Right atrium auricular region (tissue), 2 donors: ENCODE results near the gene PAPSS2. TPM values are rescaled to one million over a fixed set of nuclear protein-coding genes. Genes with fewer than 3 reads are reported as not detected.

Experiments used
- DNase-seq: peaks from one replicate; pipeline ENCODE4 v3.0.0-alpha.2; 2019; ENCODE audit warnings: low spot score
- H3K27ac ChIP-seq, 2 donors: fragments of 200-600 bp; sonication (generic); 1 replicate in 1 of 2; 2 replicates in 1 of 2; pipeline ENCODE4 v1.5.1; 2016 to 2019
- H3K27me3 ChIP-seq, 2 donors: fragments of 200-600 bp; sonication (generic); one replicate each; pipeline versions ENCODE4 v1.5.1 to v1.6.0; 2017 to 2019
- H3K36me3 ChIP-seq: fragments of 200-600 bp; sonication (generic); one replicate; pipeline ENCODE4 v1.5.1; 2016
- H3K4me1 ChIP-seq, 2 donors: fragments of 200-600 bp; sonication (generic); one replicate each; pipeline versions ENCODE4 v1.5.1 to v1.6.0; 2017 to 2019
- H3K4me3 ChIP-seq, 2 donors: fragments of 200-600 bp; sonication (generic); 1 replicate in 1 of 2; 2 replicates in 1 of 2; pipeline ENCODE4 v1.5.1; 2017 to 2019; ENCODE audit warnings: mild to moderate bottlenecking in 1 of 2, moderate library complexity in 1 of 2
- H3K9me3 ChIP-seq, 2 donors: fragments of 200-600 bp; sonication (generic); one replicate each; pipeline ENCODE4 v1.5.1; 2019
- total RNA-seq, 2 donors: library from RNA; depleted of rRNA; stranded (reverse); fragments of >200 nt; gene quantifications; one replicate each; pipeline ENCODE4 v1.1.0, GENCODE V29; 2016
- TF ChIP-seq, protein P1 (sequence below), 2 donors: fragments of 200-600 bp; sonication (generic); IDR thresholded peaks; one replicate each; pipeline ENCODE4 v1.5.1; 2019; ENCODE audit warnings: antibody characterized with exemption in 2 of 2

The PAPSS2 gene
- total RNA-seq, 2 donors from 2014 or later: 13.4 to 26.6 TPM

GRCh38 chr10:87669752-87670151, 10.1 kb downstream of the PAPSS2 start:
- no peak overlapping the region for H3K4me3 ChIP-seq
- H3K27me3 ChIP-seq: no peaks in the 10 kb centered on the region
- peaks cover 0 to 2% of the 10 kb centered on the region in 2 donors for H3K4me1 ChIP-seq
- H3K9me3 ChIP-seq: no peaks in the 10 kb centered on the region
- no peak overlapping the region for H3K27ac ChIP-seq
- no peak for DNase-seq
- TF ChIP-seq, protein P1, sequence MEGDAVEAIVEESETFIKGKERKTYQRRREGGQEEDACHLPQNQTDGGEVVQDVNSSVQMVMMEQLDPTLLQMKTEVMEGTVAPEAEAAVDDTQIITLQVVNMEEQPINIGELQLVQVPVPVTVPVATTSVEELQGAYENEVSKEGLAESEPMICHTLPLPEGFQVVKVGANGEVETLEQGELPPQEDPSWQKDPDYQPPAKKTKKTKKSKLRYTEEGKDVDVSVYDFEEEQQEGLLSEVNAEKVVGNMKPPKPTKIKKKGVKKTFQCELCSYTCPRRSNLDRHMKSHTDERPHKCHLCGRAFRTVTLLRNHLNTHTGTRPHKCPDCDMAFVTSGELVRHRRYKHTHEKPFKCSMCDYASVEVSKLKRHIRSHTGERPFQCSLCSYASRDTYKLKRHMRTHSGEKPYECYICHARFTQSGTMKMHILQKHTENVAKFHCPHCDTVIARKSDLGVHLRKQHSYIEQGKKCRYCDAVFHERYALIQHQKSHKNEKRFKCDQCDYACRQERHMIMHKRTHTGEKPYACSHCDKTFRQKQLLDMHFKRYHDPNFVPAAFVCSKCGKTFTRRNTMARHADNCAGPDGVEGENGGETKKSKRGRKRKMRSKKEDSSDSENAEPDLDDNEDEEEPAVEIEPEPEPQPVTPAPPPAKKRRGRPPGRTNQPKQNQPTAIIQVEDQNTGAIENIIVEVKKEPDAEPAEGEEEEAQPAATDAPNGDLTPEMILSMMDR (IDR thresholded peaks at IDR 0.05): no peak
- peaks cover 5% of the 10 kb centered on the region for H3K36me3 ChIP-seq

DNA sequence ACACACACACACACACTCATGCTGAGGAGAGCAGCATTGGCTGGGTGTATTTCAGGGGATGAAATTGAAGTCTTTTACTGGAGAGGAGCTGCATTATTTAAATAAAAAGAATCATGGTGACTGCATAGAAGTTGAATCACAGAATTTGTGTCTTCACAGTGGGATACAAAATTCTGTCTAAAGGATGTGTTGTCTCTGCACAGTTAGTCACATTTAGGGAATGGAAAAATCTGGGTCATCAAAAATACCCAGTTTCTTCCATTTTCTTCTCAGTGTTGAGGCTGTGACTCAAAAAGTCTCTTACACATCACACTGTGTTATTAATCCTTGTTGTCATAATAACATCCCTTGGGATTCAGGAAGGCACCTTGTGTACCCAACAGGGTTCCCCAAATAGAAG, 10.9 kb downstream of the PAPSS2 start:
- Histone ChIP-seq H3K4me1 (peaks cover 0 to 7% of the 10 kb centered on the region in 2 donors), H3K27ac (no peak overlapping the region), H3K9me3 (no peaks in the 10 kb centered on the region), H3K36me3 (peaks cover 5% of the 10 kb centered on the region), H3K27me3 (no peaks in the 10 kb centered on the region), H3K4me3 (no peak overlapping the region)
- TF ChIP-seq, protein P1 (IDR thresholded peaks at IDR 0.05): no peak
- DNase-seq: no peak

- DNase-seq: no peak
- H3K4me3 ChIP-seq: no peak overlapping the region
- TF ChIP-seq, protein P1 (IDR thresholded peaks at IDR 0.05): no peak
- H3K27ac ChIP-seq: no peak overlapping the region
- H3K36me3 ChIP-seq: peaks cover 5% of the 10 kb centered on the region
- H3K9me3 ChIP-seq: no peaks in the 10 kb centered on the region
- H3K27me3 ChIP-seq: no peaks in the 10 kb centered on the region
- H3K4me1 ChIP-seq: peaks cover 0 to 7% of the 10 kb centered on the region in 2 donors
Measured at GRCh38 chr10:87671139-87671815, 11.6 kb downstream of the PAPSS2 start.

- Histone ChIP-seq H3K27me3 (no peaks in the 10 kb centered on the region), H3K27ac (no peak overlapping the region), H3K36me3 (no peaks in the 10 kb centered on the region), H3K4me1 (peaks cover 0 to 7% of the 10 kb centered on the region in 2 donors), H3K4me3 (no peak overlapping the region), H3K9me3 (no peaks in the 10 kb centered on the region)
- TF ChIP-seq, protein P1 (IDR thresholded peaks at IDR 0.05): no peak
- no peak for DNase-seq
Measured at GRCh38 chr10:87672551-87672950, 12.9 kb downstream of the PAPSS2 start.

- peaks cover 0 to 7% of the 10 kb centered on the region in 2 donors for H3K4me1 ChIP-seq
- no peak for DNase-seq
- H3K27ac ChIP-seq: no peak overlapping the region
- TF ChIP-seq, protein P1 (IDR thresholded peaks at IDR 0.05): no peak
- H3K27me3 ChIP-seq: no peaks in the 10 kb centered on the region
- no peak overlapping the region for H3K4me3 ChIP-seq
- no peaks in the 10 kb centered on the region for H3K9me3 ChIP-seq
- H3K36me3 ChIP-seq: no peaks in the 10 kb centered on the region
Measured at GRCh38 chr10:87674943-87675342, 15.3 kb downstream of the PAPSS2 start.
